Brain pericyte (primary cell): ENCODE measurements around the gene FTMT.
"Not testable (repeated sequence)": the region's sequence is repeated elsewhere in the genome, so short reads cannot be mapped to it uniquely, and the experiment has no call there.

ENCODE experiments used
- DNase-seq: peaks from one replicate; pipeline ENCODE4 v3.0.0-alpha.2; 2012; ENCODE audit warnings: low read depth, low spot score

FTMT gene

DNA sequence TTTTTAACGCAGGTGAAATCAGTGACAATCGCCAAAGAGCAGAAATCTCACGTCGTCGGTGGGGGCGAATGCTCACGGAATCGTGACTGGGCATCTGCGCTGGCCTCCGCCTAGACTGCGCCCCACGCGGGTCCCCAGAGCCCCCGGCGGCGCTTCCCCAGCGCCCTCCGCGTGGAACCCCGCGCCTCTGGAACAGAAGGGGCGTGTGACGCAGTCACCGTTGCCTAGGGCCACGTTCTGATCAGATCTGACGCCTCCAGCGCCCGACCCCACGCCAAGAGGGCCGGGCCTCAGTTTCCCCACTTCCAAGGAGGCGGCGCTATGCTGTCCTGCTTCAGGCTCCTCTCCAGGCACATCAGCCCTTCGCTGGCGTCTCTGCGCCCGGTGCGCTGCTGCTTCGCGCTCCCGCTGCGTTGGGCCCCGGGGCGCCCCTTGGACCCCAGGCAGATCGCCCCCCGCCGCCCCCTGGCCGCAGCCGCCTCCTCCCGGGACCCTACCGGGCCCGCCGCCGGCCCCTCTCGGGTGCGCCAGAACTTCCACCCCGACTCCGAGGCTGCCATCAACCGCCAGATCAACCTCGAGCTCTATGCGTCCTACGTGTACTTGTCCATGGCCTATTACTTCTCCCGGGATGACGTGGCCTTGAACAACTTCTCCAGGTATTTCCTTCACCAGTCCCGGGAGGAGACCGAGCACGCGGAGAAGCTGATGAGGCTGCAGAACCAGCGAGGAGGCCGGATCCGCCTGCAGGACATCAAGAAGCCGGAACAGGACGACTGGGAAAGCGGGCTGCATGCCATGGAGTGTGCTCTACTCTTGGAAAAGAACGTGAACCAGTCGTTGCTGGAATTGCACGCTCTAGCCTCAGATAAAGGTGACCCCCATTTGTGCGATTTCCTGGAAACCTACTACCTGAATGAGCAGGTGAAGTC lies at the start of gene FTMT:
TSS of gene FTMT (plus strand) at position 240 of the 932 bp plus-strand sequence. CDS start at position 322, 82 bp downstream.
- DNase-seq: no peak

DNA sequence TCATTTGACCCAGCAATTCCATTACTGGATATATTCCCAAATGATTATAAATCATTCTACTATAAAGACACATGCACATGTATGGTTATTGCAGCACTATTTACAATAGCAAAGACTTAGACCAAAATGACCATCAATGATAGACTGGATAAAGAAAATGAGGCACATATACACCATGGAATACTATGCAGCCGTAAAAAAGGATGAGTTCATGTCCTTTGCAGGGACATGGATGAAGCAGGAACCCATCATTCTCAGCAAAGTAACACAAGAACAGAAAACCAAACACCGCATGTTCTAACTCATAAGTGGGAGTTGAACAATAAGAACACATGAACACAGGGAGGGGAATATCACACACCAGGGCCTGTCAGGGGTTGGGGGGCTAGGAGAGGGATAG lies 46.4 kb upstream of the FTMT start:
- DNase-seq: not testable (repeated sequence)

DNA sequence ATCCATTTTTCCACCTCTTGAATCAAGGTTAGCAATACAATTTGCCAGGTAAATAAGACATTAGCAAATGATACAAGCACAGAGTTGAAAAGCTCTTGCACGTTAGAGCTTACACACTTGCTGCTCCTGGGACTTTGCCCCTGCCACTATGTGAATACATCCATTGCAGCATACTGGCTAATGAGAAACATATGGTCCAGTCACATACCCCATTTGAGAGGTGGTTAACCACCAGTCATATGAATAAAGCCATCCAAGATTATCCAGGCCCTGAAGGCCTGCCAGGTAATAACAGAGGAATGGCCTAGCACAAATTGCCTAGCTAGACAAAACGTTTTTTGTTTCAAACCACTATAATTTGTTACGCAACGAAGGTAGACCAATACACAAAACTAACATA lies 45.8 kb upstream of the FTMT start:
- no peak for DNase-seq

DNA sequence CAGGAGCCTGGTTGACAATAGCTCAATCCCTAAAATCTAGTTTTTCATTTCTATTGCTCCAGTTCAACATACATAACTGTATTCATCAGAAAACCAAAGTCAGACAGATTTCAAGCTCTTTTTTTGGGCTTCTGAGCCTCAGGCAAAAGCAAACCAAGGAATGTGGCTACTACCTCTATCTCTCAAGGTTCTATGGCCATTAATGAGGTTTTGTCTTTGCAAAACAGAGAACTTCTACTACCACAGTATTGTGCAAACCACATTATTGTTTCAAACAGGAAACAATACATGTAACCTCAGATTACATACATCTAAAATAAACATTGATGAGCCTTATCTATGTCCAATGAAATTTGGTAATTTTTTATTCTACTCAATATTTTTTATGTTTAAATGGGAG lies 35.5 kb upstream of the FTMT start:
- DNase-seq: no peak

DNA sequence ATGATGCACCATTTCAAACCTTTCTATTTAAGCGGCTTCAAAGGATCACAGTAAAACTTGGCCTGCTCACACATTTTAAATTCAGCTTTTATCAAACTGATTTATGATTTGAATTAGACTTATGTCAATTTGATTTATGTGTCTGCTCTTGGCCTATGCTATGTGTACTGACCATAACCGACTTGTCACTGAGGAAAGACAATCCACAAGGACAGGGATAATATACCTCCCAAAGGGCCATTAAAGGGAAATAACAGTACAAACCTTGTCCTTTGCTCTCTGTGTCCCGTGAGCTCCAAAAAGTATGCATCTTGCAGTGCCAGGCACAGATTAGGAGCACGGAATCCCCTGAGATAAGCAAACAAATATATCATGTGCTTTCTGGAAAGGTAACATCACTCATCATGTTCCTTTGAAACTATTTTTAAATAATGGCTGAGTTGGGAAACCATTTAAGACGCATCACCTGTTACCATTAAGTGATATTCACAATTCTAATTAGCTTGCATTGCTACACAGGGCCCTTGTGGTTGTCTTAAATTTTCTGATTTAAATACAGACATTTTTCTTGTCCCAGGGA lies 31.9 kb upstream of the FTMT start:
- DNase-seq: no peak

DNA sequence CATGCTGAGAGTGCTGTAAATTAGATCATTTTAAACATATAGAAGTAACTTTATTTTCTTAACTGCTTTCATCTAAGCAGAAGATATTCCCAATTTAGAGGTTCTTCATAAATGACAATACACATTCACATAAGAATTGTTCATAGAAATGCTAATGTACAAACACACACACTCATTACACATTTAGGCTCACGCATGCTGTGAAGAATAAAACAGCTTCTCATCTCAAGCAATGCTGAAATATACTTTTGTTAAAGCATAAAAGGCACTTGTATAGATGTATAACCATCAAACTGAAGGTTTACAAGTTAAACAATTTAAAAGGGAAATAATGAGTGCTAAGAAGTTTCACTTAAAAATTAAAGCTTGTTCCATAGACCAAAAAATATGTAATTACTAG lies 18.1 kb upstream of the FTMT start:
- DNase-seq: no peak

DNA sequence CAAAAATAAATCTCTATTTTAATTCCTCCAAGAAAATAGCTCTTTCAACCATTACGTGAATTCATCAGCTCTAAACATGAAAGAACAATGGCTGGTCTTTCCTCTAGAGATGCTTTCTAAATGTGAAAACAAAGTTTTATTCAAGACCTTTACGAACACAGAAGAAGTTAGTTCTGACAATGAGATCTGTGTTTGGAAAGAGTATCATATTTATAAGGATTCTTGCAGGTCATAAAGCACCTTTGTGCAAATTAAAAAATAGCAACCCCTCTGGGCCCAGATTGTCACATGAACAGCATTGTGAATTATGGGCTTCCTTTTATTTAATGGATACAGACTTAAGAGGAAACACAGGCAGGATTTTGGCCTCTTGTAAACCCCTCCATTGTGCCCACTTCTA lies 17.7 kb upstream of the FTMT start:
- DNase-seq: no peak

DNA sequence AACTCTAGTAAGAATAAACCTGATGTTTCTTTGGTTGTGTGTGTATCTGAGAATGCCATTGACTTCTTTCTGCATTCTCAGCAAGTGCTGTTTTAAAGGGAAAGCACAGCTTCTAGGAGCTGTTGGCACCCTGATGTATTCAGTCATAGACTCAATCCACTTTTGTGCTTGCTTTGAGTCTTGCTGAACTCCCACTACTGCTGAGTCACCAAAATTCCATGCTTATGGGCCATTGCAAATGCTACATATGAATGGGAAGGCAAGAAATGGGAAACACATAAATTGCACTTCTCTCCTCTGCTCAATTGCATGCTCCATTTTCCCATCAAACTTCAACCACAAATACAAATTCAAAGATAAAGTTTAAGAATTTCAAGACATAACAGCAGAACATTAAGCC lies 9.8 kb upstream of the FTMT start:
- DNase-seq: no peak

DNA sequence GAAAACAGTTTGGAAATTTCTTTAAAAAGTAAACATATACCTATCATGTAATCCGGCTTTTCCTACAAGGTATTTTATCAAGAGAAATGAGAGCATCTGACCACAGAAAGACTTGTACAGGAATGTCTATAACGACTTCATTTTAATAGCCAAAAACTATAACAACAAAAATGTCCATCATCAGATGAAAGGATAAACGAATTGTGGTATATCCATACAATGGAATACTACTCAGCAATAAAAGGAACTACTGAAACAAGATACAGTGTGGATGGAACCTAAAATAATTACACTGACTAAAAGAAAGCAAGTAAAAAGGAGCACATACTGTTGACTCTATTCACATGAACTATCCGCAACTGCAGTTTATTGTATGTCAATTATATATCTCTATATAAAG lies 1.4 kb upstream of the FTMT start:
- DNase-seq: no peak

DNA sequence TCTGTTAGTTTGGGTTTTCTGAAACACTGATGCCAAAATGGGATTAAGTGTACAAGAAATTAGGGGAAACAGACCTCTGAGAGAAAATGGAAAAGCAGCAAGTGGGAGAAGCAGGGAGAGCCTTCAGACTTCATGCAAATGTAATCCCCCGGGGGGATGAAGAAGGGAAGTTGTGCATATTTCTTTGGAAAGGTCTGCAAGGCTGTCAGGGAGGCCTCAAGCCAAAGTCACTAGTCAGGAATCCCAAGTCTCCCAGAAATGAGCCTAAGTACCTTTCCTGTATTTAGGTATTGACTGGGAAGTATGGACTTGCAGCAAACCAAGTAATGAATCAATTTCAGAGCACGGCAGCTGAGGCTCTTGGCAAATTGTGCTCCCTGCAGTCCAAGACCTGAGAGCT lies 2.2 kb downstream of the FTMT start:
- DNase-seq: no peak

DNA sequence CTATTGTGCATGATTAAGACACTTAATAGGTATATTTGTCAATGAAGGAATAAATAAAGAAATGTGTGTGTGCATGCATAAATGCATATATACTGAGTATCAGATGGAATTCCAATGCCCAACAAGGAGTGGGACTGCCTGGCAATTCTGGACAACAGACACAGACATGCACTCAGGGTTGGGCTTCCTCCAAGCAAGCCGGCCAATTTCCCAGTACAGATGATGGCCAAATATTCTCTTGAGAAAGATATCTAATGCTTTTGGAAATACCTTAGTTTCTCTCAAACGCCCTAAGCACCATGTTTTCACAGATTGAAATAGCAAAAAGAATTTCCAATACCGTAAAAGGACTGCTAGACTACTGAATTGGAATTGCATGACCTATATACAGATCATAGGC lies 11.1 kb downstream of the FTMT start:
- no peak for DNase-seq

DNA sequence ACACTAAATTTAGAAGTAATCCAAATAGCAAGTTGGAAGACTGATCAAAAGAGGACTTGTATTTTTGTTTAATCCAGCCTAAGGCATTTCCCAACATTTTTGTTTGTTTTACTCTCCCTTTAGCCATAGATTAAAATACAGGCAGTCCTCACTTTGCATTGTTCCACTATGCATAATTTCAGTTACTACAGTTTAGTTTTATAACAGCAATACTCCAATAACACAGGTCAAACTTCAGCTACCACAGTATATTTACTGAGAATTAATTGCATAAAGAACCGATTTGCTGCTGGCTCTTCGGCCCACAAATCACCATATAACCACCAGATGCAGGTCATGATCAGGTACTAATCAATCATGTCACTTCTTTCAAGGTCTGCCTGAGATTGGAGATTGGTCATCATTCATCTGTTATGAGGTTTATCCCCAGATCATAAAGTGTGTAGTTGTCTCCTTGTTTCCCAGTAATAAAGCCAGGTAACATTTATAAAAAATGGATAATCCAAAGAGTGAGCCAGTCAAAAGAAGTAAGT lies 12.1 kb downstream of the FTMT start:
- no peak for DNase-seq

DNA sequence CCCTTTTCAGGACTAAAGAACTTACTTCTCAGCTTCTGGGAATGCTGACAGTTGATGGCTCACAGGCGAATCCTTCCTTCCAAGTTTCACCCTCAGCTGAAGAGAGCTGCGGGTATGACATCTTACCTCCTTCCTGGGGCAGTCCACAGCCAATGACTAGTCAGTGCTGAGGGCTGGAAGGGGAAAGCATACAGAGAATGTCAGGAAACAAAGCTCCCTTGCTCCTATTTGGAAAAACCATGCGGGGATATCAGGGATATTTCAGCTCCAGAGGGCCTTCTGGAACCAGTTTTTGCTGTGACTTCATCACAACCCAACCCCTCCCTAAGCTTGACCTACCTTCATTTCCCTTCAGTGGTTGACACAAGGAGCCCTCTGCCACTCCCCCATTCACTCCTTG lies 15.7 kb downstream of the FTMT start:
- DNase-seq: no peak

DNA sequence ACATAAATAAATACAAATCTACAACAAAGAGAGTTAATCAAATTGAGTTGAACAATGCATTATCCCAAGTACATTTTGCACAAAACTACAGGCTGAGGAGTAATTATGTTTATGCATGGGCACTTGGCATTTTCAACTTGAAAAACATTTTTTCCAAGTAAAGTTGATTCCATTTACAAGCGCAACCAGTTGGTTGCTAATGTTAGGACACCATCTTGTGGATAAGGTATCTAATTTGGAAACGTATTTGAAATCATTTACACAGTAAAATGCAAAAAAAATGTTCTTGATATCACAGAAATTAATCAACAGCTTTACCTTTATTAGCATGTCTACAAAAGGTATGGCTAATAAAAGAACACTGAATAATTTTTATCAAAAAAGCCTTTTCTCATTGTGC lies 18.8 kb downstream of the FTMT start:
- peak; percentile 4 for DNase-seq

DNA sequence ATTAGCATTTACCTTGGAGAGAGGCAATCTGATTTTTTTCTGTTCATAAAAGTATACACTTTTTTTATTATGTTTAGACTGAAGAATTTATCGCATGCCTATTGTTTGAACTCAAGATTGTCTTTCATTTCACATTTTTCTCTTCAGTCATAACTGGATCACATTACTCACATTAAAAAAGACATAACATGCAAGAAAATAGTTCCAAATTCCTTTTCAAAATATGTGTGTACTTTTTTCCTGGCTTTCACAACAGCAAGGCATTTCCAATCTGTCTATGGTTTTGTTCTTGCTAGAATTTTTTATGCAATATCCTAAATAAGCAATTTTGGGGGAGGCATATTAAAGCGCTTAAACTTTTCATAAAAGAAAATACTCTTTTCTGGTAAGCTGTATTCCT lies 21.2 kb downstream of the FTMT start:
- no peak for DNase-seq

DNA sequence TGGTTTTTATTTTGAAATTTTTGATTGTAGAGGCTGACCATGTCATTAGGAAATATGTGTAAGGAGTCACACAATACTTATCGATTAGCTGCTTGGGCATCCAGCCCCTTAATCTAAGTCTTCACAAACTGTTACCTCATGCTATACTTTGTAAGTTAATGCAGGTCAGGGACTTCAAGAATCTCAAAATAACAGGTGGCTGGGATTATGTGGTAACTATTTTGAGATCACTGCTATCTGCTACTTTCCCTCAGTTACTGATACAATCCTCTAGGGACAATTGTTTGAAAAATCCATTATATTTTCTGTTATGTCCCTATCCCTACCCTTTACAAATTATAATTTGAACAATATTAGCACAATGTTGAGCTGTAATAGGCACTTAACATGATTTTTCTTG lies 21.7 kb downstream of the FTMT start:
- no peak for DNase-seq

DNA sequence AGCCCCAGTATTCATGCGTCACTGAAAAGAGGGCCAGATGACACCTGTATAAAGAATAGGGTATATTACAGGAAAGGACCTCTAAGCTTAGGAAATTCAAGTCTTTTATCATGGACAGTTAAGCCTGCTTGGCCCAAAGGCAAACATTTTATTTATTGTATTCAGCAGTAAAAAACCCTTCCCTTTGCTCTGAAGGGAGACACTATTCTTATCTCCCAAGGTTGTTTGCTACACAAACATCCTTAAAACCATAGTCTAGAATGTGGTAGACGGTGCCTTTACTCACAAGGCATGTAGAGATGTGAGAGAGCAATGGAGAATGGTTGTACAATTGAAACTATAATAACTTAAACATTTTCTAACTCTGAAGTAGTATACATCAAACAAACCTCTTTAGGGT lies 33.9 kb downstream of the FTMT start:
- no peak for DNase-seq

DNA sequence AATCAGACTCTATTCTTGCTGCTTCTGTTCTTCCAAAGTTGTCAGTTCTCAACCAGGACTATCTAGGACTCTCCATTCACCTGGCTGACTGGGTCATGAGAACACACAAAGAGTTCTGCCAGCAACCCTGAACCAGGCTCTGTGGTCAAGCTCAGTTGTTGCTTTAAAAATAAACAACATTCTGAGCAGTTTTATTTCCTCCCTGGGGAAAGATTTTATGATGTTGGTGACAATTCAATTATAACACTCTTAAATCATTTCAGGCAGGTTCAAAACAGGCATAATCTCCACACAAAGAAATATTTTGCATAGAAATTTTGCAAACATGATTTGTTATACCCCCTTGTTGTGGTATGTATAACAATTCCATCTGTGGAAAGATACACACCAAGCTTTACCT lies 36.0 kb downstream of the FTMT start:
- DNase-seq: no peak

DNA sequence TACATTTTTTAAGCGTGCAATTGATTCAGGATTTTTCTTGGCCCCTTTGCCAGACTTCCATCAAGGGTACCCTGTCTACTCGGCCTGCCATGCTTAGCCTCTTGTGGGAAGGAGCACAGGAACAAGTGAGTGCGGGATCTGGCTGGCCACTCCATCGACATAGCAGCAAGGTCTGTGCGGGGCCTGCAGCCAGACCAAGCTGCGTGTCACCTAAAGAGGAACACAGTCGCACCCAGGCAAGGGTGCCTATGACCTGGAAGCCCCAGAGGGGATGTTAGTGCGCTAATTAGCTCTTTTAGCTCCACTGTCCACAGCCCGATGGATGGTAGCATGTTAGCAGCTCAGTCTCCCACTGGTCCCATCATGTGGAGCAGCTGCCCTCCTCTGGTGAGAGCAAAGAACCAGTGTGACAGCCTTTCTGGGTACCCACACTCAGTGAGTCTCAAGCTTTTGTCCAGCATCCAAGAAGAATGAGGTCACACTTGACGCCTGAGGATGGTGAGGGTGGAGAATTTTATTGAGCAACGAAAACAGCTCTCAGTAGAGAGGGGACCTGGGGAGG lies 38.7 kb downstream of the FTMT start:
- DNase-seq: no peak

DNA sequence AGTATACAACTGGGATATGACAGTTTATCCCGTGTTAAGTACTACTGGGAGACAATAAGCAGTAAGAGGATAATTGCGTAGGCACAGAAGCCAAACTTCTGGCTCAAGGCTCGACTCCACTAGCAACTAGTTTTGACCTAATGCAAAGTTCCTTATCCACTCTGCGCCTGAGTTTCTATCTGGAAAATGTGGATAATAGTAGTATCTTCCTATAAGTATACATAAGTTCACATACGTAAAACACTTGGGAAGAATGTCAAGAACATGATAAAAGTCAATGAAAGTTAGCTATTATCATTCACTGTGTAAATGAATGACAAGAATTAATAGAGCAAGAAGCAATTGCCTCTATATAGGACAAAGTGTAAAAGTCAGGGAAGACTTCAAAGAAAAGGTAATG lies 45.7 kb downstream of the FTMT start:
- no peak for DNase-seq

DNA sequence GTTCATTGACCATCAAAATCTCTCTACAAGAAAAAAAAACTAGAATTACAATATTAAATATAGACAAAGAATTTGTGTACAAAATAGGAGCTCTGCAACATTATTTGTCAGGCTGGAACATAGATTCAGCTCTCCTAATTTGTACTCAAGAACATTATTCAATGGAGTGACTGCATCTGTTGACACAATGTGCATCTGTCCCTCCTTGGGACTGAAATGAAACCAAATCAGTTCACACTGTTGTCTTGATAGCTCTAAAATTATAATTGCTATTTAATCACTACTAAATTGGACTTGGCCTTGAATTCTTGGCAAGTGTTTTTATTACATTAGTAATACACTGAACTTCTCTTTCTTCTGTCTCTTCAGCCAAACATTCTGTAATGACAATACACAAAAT lies 47.7 kb downstream of the FTMT start:
- no peak for DNase-seq
